ENCODE data around the gene PAN3.
"Not testable (repeated sequence)": the region's sequence is repeated elsewhere in the genome, so short reads cannot be mapped to it uniquely, and the experiment has no call there.

Gene PAN3

GRCh38 chr13:28137596-28137995, 749 bp upstream of the PAN3 start:
- DNase-seq (ENCODE audit: low read depth), result no peak
- peak overlapping the region; percentile 78 for H3K4me3 ChIP-seq (ENCODE audit: low read depth, low read length)
- no peak for TF ChIP-seq CTCF (conservative IDR thresholded peaks at IDR 0.05; ENCODE audit: low read depth, low read length)

- DNase-seq (ENCODE audit: low read depth), result peak; percentile 96
- TF ChIP-seq CTCF (conservative IDR thresholded peaks at IDR 0.05; ENCODE audit: low read depth, low read length), result no peak
- peak overlapping the region; percentile 78 for H3K4me3 ChIP-seq (ENCODE audit: low read depth, low read length)
Measured at GRCh38 chr13:28138756-28139470, 568 bp downstream of the PAN3 start.

- peak overlapping the region; percentile 78 for H3K4me3 ChIP-seq (ENCODE audit: low read depth, low read length)
- no peak for TF ChIP-seq CTCF (conservative IDR thresholded peaks at IDR 0.05; ENCODE audit: low read depth, low read length)
- no peak for DNase-seq (ENCODE audit: low read depth)
Measured at GRCh38 chr13:28140433-28141125, 2.2 kb downstream of the PAN3 start.

- not testable (repeated sequence) for H3K4me3 ChIP-seq (ENCODE audit: low read depth, low read length); DNase-seq (ENCODE audit: low read depth)
Measured at GRCh38 chr13:28141542-28141941, 3.2 kb downstream of the PAN3 start.

DNA sequence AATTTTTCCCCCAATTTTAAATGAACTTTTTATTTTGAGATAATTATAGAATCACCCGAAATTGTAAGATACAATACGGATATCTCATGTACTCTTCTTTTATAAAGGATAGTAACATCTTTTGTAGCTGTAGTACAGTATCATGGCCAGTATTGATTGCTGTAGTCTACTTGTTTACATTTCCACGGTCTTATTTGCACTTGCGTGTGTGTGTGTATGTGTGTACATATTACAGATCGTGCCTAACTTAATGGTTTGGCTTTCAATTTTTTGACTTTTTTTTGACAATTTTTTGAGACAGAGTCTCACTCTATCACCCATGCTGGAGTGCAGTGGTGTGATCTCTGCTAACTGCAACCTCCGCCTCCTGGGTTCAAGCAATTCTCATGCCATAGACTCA, 6.7 kb downstream of the PAN3 start:
- DNase-seq (ENCODE audit: low read depth), result no peak
- H3K4me3 ChIP-seq (ENCODE audit: low read depth, low read length), result no peak overlapping the region
- no peak for TF ChIP-seq CTCF (conservative IDR thresholded peaks at IDR 0.05; ENCODE audit: low read depth, low read length)

DNA sequence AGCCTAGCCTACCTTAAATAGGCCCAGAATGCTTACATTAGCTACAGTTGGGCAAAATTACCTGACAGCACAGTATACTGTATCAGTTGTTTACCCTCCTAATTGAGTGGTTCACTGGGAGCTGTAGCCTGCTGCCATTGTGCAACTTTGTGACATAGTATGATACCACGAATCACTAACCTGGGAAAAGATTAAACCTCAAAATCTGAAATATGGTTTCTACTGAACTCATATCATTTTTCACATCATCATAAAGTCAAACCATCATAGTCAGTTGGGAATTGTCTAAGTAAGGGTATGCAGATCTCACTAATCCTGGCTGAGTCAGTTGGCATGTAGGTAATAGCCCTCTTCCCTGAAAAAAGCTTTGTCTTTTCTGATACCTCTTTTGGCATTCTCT, 9.2 kb downstream of the PAN3 start:
- peak; percentile 21 for DNase-seq (ENCODE audit: low read depth)
- TF ChIP-seq CTCF (conservative IDR thresholded peaks at IDR 0.05; ENCODE audit: low read depth, low read length), result no peak
- no peak overlapping the region for H3K4me3 ChIP-seq (ENCODE audit: low read depth, low read length)

DNA sequence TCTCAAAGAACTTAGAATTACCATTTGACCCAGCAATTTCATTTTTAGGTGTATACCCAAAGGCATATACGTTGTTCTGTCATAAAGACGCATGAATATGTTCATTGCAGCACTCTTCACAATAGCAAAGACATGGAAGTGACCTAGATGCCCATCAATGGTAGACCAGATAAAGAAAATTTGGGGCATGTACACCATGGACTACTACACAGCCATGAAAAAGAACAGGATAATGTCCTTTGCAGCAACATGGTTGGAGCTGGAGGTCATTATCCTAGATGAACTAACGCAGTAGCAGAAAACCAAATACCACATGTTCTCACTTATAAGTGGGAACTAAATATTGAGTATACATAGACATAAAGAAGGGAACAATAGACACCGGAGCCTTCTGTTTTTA, 20.7 kb downstream of the PAN3 start:
- DNase-seq (ENCODE audit: low read depth), result no peak
- H3K4me3 ChIP-seq (ENCODE audit: low read depth, low read length), result no peak overlapping the region
- no peak for TF ChIP-seq CTCF (conservative IDR thresholded peaks at IDR 0.05; ENCODE audit: low read depth, low read length)

All from choroid plexus epithelial cell (primary cell).